ENCODE results near the gene AGBL4. TPM values are rescaled to one million over a fixed set of nuclear protein-coding genes. Genes with fewer than 3 reads are reported as not detected.

Gene AGBL4
- total RNA-seq, 1 donor from 2014 or later, result 0.52 TPM

DNA sequence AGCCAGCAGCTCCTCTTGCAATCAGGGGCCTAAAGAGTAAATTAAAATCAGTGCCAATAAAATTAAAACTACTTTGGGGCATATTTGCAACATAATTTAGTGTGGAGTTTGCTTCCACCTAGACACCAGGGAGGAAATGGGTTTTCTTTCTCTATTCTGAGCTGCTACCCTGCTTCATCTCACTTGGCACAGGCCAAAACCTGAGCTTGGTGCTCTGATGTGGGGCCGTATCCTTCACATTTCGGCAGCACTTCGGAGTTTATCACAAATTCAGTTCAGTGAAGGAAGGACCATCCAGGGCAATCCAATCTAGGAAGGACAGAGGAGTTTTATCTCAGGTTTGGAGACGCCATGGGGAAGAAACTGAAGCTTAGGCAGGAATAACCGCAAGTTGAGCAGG lies 1428.1 kb downstream of the AGBL4 start:
- no peak for DNase-seq (ENCODE audit: low spot score)

DNA sequence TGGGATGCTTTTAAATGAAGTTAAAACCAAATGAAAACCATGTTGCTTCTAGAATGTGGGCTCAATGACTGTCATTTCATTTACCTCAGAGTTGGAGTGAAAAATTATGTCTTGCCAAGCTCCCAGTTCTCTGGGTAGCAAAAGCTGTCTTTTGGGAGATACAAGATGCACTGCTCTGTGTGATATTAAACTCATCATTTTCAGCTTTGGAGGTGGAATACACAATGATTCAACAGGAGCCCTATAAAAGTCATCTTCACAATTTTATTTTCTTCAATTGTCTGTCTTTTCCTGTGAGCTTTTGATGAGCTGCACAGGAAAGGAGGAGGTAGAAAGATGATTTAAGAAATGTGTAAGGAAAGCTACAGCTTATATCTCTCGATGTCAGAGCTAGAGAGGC lies 1431.4 kb downstream of the AGBL4 start:
- no peak for DNase-seq (ENCODE audit: low spot score)

GRCh38 chr1:48591181-48591580 lies 1432.6 kb downstream of the AGBL4 start:
- no peak for DNase-seq (ENCODE audit: low spot score)

DNA sequence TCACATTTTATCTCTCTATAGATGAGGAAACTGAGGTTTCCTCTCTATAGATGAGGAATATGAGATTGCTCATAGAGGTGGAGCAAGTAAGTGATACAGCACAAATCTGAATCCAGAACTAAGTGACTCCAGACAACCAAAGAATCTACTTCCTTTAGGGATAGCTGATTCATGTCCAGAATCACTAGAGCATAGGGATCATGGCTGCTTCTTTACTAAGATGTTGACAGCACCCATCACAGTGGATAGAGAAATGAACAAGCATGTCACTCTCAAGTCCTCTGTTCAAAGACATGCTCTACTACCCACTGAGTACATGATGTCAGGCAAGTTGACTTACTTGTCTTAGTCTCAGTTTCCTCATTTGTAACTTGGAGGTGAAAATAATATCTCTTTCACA lies 1435.7 kb downstream of the AGBL4 start:
- DNase-seq (ENCODE audit: low spot score), result no peak

- no peak for DNase-seq (ENCODE audit: low spot score)
These were observed 1441.3 kb downstream of the AGBL4 start for GRCh38 chr1:48582408-48582807.

DNA sequence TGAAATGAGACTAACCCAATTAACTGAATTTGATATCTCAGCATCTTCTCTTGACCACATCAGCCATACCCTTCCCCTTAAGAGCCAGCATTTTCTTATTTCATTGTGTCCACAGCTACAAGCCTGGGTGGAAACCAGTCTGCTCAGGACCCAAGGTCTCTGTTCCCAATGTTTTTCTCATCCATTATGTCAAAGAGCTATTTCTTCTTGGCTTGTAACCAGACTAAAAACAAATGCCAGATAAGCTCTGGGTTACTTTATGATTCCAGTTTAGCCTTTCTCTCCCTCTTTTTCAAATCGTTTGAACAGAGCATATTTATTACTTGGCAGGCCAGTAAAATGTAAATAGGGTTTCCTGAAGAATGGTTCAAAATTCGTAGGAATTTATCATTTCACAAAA lies 1442.5 kb downstream of the AGBL4 start:
- no peak for DNase-seq (ENCODE audit: low spot score)

GRCh38 chr1:48576565-48576964 lies 1447.2 kb downstream of the AGBL4 start:
- no peak for DNase-seq (ENCODE audit: low spot score)

- DNase-seq (ENCODE audit: low spot score), result peak; percentile 26
These were observed 1451.0 kb downstream of the AGBL4 start for GRCh38 chr1:48572646-48573258.

DNA sequence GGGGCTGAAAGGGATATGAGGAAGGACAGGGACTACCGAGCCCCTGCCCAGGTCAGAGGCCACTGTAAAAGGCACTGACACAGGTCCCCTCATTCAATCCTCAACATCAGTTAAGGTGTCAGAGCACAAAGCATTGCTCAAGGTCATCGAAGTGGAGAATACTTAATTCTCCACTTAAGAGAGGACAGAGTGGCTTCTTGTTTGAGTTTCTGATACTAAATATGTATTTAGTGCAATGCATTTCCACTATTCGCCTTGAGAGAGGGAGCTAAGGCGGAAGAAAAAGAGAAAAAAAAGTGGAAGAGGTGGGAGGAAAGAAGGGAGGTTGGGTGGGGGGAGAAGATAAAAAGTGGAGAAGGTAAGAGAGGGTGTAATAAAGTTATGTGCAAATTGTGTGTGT lies 1451.6 kb downstream of the AGBL4 start:
- no peak for DNase-seq (ENCODE audit: low spot score)

DNA sequence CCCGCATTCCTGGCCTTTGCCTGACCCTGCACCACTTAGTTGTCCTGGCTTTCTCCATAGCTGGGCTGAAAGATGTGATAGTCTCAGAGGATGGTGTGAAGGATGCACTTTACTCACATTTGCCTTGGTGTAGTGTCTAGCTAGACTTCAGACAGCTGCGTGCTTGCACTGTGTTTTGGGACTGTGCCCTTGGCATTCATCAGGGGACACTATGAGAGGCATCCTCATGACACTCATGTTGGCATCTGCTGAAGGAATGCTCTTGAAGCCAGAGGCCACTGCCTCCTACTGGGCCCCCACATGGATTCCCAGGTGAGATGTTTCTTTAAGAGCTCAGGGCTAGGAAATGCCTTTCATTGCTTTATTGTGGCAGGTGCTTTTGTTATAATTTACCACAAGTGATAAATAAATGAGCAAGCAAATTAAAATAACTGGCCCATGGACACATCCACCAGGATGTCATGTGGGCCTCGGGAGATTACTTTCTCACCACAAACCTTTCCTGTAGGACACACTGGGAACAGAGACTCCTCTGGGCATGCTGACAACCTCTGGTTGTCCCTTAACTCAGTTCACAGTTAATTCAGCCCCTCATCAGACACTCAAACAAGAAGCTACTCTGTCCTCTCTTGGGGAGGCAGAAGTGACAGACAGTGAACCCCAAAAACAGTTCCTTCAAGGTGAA lies 1452.3 kb downstream of the AGBL4 start:
- no peak for DNase-seq (ENCODE audit: low spot score)

DNA sequence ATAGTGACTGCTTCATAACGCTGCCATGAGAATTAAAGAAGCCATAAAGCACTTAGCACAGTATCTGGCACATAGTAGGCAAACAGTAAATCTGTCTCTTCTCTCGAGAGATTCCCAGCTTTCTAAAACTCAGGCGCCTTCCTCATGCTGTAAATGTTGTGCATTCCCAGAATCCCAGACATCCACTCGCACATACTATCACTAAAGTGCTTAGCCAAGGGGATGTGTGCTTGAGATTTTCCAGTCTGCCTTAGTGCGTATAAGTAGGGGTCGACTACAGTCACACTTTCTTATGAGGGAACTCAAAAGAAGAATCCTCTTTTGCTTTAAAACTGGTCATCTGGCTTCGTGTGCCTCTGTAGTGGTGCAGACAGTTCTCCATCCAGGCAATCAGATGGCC lies 1453.2 kb downstream of the AGBL4 start:
- DNase-seq (ENCODE audit: low spot score), result no peak

- DNase-seq (ENCODE audit: low spot score), result no peak
These were observed 1455.3 kb downstream of the AGBL4 start for GRCh38 chr1:48568501-48568900.

- DNase-seq (ENCODE audit: low spot score), result no peak
These were observed 1457.3 kb downstream of the AGBL4 start for GRCh38 chr1:48566492-48566891.

GRCh38 chr1:48563021-48563420 lies 1460.7 kb downstream of the AGBL4 start:
- DNase-seq (ENCODE audit: low spot score), result no peak

- DNase-seq (ENCODE audit: low spot score), result no peak
These were observed 1462.3 kb downstream of the AGBL4 start for GRCh38 chr1:48561444-48561843.

DNA sequence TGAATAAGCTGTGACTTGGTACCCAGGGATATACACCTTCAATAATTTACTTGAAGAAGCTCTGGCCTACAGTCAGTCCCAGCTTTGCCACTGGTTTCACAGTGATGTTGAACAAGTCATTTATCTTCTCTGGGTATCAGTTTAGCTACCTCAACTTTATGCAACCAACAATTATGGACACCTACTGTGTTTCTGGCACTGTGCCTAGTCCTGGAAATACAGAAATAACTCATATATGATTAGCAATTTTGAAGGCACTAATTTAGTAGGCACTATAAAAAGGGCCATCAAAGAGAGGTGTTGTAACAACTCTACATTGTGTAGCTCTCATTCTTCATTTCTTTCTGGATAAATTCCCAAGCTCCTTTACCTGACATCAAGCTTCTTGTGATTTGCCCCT lies 1463.2 kb downstream of the AGBL4 start:
- DNase-seq (ENCODE audit: low spot score), result no peak

- DNase-seq (ENCODE audit: low spot score), result no peak
These were observed 1463.6 kb downstream of the AGBL4 start for GRCh38 chr1:48560116-48560515.

- no peak for DNase-seq (ENCODE audit: low spot score)
These were observed 1465.4 kb downstream of the AGBL4 start for GRCh38 chr1:48558366-48558765.

- DNase-seq (ENCODE audit: low spot score), result no peak
These were observed 1467.4 kb downstream of the AGBL4 start for GRCh38 chr1:48556186-48556850.

DNA sequence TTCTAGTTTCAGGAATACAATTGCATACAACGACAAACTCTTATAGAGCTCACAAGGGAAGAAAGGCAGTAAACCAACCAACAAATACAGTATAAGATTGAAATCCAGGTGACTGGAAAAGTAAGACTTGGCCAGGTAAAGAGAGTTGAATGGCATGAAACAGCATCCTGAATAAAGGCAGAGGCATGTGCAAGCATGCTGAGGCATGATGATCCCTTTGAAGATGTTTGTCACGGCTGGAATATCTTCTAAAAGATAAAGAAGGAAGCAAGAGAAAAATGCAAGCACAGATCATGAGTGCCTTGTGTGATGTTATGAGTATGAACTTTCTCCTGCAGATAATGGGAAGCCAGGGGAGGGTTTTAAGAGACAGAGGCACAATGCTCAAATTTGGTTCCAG lies 1468.5 kb downstream of the AGBL4 start:
- DNase-seq (ENCODE audit: low spot score), result no peak

GRCh38 chr1:48552903-48553606 lies 1470.7 kb downstream of the AGBL4 start:
- DNase-seq (ENCODE audit: low spot score), result no peak

- DNase-seq (ENCODE audit: low spot score), result no peak
These were observed 1471.3 kb downstream of the AGBL4 start for GRCh38 chr1:48552420-48552819.

DNA sequence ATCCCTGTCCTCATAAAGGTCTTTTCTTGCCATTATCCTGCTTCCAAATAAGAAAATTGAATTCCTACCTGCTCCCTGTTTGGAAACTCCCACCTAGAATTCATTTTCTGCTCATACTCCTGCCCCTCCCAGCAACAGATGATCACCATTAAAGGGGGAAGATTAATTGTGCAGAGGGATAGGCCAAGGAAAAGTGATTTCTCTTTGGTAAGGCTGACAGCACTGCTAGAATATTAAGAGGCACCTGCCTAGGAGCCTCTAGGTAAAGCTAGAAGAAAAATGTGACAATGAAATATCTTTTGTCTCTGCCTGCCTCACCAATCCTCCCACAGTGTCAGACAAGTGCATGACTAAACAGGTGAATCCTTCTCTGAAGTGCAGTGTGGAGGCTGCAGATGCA lies 1474.8 kb downstream of the AGBL4 start:
- no peak for DNase-seq (ENCODE audit: low spot score)

All from mucosa of gallbladder (tissue), 1 donor.